HG03342 (cell line): ENCODE data around the gene UNC45B.
"Not testable (repeated sequence)": the region's sequence is repeated elsewhere in the genome, so short reads cannot be mapped to it uniquely, and the experiment has no call there.

ENCODE experiments used
- ATAC-seq: cut with Tn5 transposase; IDR thresholded peaks from one replicate; pipeline ENCODE4 v1.9.1; 2021; ENCODE audit warnings: mild to moderate bottlenecking, moderate library complexity; ENCODE audit not compliant: unreplicated experiment

The UNC45B gene

DNA sequence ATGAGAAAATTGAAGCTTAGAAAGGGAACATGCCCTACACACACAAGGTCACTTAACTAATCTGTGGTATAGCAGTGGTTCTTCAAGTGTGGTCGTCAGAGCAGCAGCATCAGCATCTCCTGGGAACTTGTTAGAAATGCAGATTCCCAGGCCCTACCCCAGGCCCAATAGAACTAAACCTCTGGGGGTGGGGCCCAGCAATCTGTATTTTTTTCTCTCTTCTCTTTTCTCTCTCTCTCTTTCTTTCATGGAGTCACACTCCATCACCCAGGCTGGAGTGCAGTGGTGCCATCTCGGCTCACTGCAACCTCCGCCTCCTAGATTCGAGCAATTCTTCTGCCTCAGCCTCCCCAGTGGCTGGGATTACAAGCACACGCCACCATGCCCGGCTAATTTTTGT, 9.4 kb upstream of the UNC45B start:
- ATAC-seq = no peak

DNA sequence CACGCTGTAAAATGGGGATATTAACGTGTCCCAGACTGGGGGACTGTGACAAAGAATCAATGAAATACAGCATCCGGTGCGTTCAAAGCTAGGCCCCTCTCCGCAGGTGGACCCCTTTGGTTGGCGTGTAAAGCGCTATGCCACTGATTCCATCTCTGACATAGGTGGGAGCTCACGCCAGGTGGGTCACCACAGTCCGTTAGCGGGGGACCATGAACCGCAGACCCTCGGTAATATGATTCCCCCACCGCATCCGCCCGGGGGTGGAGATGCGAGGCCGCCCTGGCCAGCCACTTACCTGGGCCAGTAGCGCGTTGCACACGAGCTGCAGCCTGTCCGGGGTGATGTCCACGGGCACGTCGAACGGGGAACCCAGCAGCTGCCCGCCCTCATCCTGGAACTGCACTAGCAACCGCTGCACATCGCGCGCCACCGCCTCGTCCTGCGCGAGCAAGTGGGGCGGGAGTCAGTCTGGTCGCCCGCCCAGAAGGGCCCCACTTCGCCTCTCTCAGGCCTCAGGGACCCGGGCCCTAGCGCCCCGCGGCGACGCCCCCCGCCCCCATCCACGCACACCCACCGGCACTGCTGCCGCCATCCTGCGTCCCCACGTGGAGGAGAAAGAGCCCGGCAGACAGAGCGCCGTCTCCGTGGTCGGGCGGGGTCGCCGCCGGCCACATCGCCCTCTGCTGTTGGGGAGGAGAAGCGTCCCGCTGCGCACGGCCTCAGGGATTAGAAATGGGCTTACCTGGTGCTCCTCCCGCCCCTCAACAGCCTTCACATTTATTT, 5.7 kb upstream of the UNC45B start, which contains the start of gene NLE1:
Gene NLE1, minus strand, starts transcription at position 623 of the 786 bp plus-strand sequence. Its CDS starts 28 bp downstream, at position 595.
- ATAC-seq = peak; percentile 84

DNA sequence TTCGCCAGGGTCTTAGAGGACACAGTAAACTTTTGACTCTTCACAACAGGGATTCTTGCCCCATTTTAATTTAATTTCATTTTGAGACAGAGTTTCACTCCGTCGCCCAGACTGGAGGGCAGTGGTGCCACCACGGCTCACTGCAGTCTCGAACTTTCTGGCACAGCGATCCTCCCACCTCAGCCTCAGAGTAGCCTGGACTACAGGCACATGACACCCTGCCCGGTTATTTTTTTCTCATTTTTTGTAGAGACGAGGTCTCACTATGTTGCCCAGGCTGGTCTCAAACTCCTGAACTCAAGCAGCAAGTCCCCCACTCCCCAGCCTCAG, 5.2 kb upstream of the UNC45B start:
- no peak for ATAC-seq

DNA sequence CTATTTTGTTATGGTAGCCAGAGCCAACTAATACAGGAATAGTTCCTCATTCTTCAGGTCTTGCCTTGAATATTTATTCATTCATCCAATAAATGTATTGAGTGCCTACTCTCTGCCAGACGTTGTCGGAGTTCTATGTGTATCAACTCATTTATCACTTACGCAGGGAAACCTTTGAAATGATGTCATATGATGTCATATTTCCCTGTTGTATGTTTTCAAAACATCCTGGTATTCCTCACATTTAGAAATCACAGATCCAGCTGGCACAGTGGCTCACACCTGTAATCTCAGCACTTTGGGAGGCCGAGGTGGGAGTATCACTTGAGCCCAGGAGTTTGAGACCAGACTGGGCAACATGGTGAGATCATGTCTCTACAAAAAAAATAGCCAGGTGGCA, 2.8 kb upstream of the UNC45B start:
- no peak for ATAC-seq

DNA sequence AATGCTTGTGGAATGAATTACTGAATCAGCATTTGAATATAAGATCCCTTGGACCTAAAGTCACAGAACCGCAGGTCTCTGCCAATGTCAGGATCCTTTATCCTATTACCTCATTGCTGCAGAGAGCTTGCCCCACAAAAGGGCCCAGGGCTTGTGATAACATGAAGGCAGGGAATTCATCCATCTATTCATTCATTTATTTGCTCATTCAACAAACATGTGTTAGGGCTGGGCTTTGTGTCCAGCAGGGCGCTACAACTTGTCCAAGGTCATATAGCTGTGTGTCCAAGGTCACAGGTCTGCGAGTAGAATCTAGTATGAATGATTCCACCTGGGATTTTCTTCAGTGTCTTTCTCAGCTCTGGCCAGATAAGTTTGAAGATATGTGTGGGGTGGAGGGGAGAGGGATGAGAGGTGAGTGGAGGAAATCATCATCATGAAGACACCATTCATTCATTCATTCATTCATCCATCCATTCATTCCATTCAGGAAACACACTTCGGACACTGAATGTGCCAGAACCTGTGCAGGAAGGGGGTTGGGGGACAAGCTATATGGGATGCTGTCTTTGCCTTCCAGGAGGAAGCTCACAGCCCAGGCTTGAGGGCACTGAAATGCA, 1.3 kb upstream of the UNC45B start:
- no peak for ATAC-seq

DNA sequence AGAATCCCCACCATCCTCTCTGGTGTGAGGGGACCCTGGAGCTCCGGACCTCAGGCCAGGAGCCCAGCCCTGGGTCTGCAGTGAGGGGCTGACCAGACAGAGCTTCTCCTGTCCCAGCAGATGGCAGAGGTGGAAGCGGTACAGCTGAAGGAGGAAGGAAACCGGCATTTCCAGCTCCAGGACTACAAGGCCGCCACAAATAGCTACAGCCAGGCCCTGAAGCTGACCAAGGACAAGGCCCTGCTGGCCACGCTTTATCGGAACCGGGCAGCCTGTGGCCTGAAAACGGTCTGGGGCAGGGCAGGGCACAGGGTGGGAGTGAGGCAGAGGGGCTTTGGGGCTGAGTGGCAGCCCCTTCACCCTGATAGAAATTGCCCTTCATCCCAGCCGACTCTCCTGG, 527 bp downstream of the UNC45B start:
- ATAC-seq = no peak

DNA sequence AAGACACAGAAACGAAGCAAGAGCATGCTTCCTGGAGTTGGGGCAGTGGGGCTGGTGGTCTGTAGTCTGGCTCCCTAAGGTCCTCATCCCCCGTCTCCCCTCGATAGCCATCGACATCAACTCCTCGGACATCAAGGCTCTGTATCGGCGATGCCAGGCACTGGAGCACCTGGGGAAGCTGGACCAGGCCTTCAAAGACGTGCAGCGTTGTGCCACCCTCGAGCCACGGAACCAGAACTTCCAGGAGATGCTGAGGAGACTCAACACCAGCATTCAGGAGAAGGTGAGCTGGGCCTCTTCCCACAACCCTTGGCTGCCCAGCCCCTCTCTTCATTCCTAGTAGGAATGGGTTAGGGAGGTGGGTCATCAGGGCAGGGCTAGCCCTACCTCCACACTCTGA, 2.3 kb downstream of the UNC45B start:
- no peak for ATAC-seq

DNA sequence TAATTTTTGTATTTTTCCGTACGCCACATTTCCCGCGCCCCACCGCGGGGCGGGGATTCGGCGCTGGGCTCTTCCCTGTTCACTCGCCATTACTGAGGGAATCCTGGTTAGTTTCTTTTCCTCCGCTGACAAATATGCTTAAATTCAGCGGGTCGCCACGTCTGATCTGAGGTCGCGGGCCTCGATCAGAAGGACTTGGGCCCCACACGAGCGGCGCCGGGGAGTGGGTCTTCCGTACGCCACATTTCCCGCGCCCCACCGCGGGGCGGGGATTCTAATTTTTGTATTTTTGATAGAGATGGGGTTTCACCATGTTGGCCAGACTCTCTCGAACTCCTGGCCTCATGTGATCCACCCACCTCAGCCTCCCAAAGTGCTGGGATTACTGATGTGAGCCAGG, 3.5 kb downstream of the UNC45B start:
- not testable (repeated sequence) for ATAC-seq

DNA sequence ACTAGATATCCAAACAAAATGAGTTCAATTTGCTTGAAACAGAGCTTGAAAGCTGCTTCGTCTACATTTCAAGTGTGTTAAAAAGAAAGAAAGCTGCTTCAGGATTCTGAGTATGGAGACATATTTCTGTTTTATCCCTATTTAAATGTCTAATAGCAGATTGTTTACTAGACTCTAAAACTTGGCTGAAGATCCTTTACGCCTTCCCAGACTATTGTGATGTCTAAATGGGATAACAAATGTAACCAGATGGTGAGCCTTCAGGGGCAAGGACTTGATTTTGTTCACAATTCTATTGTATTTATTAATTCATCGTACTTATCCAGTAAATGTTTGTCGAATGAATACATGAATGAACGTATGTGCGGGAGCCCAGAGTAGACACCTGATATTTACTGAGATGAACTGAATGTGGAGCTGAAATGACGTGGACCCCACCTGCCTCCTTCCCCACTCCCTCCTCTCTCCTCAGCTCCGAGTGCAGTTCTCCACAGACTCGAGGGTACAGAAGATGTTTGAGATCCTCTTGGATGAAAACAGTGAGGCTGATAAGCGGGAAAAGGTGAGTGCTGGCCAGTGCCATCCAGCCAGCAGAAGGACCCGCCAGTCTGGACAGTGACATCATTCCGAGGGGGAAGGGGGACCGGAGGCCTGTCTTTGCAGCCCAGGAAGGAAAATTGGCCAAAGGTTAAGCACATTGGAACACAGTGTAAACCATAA, 5.0 kb downstream of the UNC45B start:
- ATAC-seq = no peak

DNA sequence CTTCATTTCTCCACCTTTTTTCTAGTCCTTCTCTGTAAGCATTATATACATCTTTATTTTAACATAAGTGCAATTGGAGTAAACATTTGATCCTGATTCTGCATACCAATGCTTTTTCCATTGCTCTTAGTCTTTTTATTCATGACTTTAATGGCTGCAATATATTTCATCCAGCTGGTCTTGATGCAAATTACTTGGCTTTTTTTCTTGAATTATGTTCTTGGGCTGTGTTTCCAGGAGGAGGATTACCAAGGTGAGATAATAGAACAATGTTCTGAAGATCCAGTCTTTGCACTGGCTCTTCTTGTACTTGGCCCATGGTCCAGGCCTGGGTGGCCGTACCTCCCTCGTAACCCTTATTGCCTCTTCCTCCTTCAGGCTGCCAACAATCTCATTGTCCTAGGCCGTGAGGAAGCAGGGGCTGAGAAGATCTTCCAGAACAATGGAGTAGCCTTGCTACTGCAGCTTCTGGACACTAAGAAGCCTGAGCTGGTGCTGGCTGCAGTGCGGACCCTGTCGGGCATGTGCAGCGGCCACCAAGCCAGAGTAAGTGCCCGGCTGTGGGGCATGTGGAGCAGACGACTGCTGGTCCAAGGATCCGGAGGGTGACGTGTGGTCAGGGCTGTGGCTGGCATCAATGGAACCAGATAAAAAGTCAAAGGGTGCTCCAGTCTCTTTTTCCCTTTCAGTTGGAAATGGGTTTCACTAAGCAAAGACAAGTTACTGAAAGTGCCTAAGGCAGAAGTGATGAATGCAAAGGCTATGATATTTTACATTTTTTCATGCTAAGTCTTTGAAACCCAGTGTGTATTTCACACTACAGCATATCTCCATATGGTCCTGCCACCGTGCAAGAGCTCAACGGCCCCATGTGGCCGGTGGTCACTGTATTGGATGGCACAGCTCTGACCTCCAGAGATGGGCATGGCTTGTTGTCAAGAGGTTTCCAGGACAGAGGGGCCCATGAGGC, 6.9 kb downstream of the UNC45B start:
- ATAC-seq = no peak

DNA sequence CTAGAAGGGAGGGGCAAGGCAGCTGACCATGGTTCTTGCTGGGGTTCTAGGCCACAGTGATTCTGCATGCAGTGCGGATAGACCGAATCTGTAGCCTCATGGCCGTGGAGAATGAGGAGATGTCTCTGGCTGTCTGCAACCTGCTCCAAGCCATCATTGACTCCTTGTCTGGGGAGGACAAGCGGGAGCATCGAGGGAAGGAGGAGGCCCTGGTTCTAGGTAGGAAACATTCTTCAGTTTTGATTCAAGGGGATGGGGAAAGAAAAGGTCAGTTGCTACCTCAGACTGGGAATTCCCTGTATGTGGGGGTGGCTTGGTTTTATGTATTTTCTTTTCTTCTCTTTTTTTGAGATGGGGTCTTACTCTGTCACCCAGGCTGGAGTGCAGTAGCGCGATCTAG, 7.6 kb downstream of the UNC45B start:
- ATAC-seq = no peak

DNA sequence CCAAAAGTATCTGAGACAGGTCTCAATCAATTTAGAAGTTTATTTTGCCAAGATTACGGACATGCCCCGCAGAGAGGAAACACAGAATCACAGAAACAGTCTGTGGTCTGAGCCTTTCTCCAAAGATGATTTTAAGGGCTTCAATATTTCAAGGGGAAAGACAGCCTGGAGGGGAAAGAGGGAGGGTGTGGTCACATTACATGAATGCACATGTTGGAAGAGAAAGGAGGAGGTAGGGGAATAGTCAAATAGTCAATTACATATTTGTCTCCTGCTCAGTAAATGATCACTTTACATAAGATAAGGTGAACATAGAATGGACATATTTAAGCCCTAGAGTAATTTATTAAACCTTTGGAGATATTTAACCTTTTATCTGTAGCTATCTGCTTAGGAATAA, 12.3 kb downstream of the UNC45B start:
- ATAC-seq = no peak

DNA sequence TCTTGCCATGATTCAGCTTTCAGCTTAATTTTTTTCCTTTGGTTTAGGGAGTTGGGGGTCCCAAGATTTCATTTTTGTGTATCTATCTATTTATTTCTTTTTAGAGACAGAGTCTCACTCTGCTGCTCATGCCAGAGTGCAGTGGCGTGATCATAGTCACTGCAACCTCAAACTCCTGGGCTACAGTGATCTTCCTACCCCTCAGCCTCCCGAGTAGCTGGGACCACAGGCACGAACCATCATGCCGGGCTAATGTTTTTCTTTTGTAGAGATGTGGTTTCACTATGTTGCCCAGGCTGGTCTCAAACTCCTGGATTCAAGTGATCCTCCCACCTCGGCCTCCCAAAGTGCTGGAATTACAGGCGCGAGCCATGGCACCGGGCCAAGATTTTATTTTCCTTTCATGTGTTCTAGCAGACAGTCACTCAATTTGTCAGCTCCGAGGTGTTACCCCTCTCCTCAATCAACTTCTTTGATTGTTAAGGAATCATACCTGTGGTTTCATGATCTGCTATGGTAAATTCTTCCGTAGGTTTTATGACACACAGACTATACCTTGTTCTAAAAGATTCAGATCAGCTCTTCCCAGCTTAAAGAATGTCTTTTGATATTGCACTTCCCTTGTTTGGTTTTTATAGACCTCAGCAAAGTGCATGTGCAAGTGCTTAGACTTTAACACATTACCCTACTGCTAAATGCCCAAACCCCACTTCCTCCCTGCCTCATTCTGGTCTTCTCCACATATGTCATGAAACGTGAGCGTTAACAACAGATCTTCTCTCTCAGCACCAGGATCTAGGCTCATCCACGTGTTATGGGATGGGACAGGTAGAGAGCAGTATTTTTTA, 13.0 kb downstream of the UNC45B start:
- ATAC-seq = no peak

DNA sequence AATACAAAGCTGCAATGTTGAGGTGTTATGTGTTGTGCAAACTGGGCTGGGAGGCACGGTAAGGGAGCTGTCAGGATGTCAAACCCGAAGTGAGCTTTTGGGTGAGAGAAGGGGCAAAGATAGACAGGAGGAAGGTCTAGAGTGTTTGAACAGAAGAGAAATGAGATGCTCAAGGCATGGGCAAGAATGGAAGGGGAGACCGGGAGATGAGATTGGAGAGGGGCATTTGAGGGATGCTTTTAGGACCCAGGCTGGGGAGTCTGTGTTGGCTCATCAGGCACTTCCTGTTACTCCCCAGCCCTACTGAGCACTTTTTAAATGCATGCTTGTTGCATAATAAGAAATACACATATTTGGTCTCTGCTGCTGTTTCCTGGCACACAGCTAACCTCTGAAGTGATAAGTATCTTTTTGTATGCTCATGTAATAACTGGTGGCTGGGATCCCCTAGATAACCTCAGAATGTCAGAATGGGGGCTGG, 13.7 kb downstream of the UNC45B start:
- no peak for ATAC-seq

DNA sequence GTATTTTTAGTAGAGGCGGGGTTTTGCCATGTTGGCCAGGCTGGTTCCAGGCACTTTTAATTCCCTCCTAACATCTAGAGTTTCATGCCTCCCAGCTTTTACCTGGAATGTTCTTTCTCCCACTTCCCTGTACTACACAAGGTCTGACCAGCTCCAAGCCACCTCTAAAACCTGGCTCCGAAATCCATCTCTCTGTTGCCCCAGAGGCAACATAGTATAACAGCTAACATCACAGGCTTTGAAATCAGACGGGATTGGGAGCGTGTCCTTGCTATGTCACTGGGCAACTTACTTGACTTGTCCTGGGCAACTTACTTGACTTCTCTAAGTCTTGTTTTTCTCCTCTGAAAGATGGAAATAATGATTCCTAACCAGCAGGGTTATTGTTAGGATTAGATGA, 15.1 kb downstream of the UNC45B start:
- ATAC-seq = no peak

DNA sequence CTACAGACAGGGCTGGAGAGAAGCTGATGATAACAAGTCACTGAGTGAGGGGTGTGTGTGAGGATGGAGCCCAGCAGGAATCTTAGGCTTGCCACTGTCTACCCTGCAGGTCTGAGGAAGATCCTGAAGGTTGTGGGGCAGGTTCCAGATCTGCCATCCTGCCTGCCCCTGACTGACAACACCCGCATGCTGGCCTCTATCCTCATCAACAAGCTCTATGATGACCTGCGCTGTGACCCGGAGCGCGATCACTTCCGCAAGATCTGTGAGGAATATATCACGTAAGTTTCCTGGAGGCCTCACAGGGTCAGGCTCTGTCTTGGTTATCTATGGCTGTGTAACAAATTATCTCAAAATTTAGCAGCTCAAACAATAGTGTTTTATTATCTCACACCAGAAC, 16.3 kb downstream of the UNC45B start:
- no peak for ATAC-seq

DNA sequence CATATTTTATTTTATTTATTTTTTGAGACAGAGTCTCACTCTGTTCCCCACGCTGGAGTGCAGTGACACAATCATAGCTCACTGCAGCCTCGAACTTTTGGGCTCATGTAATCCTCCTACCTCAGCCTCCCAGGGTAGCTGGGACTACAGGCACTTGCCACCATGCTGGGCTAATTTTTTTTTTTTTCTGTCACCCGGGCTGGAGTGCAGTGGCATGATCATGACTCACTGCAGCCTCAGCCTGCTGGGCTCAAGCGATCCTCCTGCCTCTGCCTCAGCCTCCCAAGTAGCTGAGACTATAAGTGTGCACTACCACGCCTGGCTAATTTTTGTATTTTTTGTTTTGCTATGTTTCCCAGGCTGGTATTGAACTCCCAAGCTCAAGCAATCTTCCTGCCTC, 17.1 kb downstream of the UNC45B start:
- no peak for ATAC-seq

DNA sequence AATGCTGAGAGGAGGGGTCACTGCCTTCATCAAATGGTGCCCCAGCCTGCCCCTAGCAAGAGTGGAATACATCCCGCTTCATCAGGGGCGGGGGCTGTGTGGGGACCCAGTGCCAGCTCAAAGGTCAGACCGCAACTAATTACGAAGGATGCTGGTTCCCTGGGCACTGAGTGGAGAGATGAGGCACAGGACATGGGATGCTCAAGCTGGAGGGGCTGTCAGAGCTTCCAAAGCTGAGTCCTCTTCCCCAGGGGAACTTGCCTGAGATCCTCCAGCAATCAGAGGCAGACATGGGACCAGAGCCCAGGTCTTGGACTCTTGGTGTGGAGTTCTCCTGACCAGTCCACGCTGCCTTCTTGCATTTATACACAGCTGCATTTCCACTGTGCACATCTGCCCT, 18.9 kb downstream of the UNC45B start:
- ATAC-seq = no peak

DNA sequence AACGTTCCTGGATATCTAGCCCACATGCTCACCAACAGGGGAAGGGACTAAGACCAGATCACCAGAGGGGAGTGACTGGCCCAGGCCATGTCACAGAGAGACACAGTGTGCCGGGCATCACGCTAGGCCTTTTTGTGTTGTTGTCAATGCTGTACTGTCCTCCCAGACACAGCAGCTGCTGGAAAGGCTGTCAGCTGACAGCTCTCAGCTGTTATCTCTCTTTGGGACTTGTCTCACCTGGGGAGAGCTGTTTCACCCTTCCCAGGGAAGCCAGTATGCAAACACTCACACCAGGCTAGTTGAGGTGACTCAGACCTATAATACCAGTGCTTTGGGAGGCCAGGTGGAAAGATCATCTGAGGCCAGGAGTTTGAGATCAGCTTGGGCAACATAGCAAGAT, 19.4 kb downstream of the UNC45B start:
- ATAC-seq = no peak

DNA sequence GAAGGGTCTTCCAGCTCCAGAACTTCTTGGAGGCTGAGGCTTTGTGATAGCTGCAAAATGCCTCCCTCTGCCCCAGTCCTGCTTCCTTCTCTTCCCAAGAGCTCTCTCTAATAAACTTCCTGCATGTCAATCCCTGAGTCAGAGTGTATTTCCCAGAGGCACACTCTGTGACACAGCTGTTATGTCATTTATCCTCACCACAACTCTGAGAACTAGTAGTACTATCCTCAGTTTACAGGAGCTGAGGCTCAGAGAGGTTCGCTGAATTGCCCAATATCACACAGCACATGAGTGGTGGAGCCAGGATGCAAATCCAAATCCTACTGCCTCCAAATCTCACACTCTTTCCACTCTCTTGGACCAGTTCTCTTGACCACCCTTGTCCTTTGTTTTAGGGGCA, 20.0 kb downstream of the UNC45B start:
- no peak for ATAC-seq
